ENCODE results near the gene U2AF2. TPM values are rescaled to one million over a fixed set of nuclear protein-coding genes. Genes with fewer than 3 reads are reported as not detected.

The U2AF2 gene
- total and polyA plus RNA-seq, 9 of the 15 experiments (the other 6 are each of a cell fraction or from before 2014, with no cell fraction given), result 3.0 to 331 (median 157) TPM

DNA sequence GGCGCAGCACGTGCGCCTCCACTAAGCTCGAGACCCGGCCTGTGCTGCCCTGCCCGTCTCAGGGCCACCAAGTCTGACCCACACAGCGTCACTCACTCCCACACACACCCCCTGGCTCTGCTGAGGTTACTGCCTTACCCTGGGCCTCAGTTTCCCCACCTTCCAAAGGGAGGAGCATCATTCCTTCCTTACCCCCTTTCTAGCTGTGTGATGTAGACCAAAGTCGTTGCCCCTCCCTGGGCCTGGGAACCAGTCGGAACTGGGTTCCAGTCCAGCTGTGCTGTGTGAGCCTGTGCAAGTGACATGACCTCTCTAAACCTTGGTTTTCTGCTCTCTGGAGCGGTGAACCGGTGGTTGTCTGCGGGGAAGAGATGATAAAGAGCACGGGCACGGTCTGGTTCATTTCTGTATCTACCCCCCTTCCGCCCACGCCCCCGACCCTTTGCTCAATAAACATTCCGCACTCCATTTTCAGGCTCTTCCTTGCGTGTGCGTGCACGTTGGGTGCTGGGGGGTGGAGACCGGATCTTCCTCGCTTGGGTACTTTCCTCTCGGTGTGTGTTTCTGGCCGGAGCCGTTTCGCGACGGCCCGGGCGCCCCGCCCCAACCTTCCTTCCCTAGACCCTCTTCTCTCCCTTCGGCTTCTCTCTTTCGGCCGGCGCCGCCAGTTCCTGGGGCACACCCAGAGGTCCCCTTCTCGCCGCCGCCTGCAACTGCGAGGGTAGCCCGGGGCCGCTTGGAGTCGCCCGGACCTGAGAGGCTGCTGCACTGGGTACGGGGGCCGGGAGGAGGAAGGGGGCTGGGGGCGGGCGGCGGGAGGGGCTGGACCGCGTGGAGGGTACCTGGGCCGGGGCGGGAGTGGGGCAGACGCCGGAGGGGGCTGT, 11.6 kb upstream of the U2AF2 start, which contains the start of gene ZNF581 (continued):
- TF ChIP-seq, protein P1, sequence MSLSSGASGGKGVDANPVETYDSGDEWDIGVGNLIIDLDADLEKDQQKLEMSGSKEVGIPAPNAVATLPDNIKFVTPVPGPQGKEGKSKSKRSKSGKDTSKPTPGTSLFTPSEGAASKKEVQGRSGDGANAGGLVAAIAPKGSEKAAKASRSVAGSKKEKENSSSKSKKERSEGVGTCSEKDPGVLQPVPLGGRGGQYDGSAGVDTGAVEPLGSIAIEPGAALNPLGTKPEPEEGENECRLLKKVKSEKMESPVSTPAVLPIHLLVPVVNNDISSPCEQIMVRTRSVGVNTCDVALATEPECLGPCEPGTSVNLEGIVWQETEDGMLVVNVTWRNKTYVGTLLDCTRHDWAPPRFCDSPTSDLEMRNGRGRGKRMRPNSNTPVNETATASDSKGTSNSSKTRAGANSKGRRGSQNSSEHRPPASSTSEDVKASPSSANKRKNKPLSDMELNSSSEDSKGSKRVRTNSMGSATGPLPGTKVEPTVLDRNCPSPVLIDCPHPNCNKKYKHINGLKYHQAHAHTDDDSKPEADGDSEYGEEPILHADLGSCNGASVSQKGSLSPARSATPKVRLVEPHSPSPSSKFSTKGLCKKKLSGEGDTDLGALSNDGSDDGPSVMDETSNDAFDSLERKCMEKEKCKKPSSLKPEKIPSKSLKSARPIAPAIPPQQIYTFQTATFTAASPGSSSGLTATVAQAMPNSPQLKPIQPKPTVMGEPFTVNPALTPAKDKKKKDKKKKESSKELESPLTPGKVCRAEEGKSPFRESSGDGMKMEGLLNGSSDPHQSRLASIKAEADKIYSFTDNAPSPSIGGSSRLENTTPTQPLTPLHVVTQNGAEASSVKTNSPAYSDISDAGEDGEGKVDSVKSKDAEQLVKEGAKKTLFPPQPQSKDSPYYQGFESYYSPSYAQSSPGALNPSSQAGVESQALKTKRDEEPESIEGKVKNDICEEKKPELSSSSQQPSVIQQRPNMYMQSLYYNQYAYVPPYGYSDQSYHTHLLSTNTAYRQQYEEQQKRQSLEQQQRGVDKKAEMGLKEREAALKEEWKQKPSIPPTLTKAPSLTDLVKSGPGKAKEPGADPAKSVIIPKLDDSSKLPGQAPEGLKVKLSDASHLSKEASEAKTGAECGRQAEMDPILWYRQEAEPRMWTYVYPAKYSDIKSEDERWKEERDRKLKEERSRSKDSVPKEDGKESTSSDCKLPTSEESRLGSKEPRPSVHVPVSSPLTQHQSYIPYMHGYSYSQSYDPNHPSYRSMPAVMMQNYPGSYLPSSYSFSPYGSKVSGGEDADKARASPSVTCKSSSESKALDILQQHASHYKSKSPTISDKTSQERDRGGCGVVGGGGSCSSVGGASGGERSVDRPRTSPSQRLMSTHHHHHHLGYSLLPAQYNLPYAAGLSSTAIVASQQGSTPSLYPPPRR (CRISPR knock-in tag; IDR thresholded peaks at IDR 0.05; ENCODE audit: borderline replicate concordance), result no peak
- peak; percentile 81 for TF ChIP-seq CXXC5 (CRISPR knock-in tag; IDR thresholded peaks at IDR 0.05)
- no peak for TF ChIP-seq IRF2 (CRISPR knock-in tag; IDR thresholded peaks at IDR 0.05)
- no peak for TF ChIP-seq HNRNPL (IDR thresholded peaks at IDR 0.05; ENCODE audit: low read depth, low read length)
- no peak for TF ChIP-seq MEIS2 (IDR thresholded peaks at IDR 0.05; ENCODE audit: partially characterized antibody)
- peak; percentile 60; the same call in 1 of the 2 replicates for TF ChIP-seq PHF8 (IDR thresholded peaks at IDR 0.05; ENCODE audit: borderline replicate concordance, low read length)
- peak; percentile 65; the same call in 1 of the 2 replicates for TF ChIP-seq MBD2 (IDR thresholded peaks at IDR 0.05; ENCODE audit: borderline replicate concordance, low read depth)
- no peak for TF ChIP-seq RAD51 (IDR thresholded peaks at IDR 0.05; ENCODE audit: borderline replicate concordance, low read depth)
- peak; percentile 85 for TF ChIP-seq TOE1 (IDR thresholded peaks at IDR 0.05; ENCODE audit: borderline replicate concordance)
- no peak for TF ChIP-seq TOE1 (CRISPR knock-in tag; IDR thresholded peaks at IDR 0.05; ENCODE audit: borderline replicate concordance, low read depth)
- TF ChIP-seq, protein P2, sequence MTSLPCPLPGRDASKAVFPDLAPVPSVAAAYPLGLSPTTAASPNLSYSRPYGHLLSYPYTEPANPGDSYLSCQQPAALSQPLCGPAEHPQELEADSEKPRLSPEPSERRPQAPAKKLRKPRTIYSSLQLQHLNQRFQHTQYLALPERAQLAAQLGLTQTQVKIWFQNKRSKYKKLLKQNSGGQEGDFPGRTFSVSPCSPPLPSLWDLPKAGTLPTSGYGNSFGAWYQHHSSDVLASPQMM (CRISPR knock-in tag; IDR thresholded peaks at IDR 0.05), result no peak
- TF ChIP-seq MEF2D (tag; conservative IDR thresholded peaks at IDR 0.05; ENCODE audit: low read depth), result 0 out of 2 replicates have a peak, but pooled peaks have one; percentile 35
- TF ChIP-seq TARDBP (IDR thresholded peaks at IDR 0.05), result 0 out of 2 replicates have a peak, but pooled peaks have one; percentile 29
- TF ChIP-seq, protein P3, sequence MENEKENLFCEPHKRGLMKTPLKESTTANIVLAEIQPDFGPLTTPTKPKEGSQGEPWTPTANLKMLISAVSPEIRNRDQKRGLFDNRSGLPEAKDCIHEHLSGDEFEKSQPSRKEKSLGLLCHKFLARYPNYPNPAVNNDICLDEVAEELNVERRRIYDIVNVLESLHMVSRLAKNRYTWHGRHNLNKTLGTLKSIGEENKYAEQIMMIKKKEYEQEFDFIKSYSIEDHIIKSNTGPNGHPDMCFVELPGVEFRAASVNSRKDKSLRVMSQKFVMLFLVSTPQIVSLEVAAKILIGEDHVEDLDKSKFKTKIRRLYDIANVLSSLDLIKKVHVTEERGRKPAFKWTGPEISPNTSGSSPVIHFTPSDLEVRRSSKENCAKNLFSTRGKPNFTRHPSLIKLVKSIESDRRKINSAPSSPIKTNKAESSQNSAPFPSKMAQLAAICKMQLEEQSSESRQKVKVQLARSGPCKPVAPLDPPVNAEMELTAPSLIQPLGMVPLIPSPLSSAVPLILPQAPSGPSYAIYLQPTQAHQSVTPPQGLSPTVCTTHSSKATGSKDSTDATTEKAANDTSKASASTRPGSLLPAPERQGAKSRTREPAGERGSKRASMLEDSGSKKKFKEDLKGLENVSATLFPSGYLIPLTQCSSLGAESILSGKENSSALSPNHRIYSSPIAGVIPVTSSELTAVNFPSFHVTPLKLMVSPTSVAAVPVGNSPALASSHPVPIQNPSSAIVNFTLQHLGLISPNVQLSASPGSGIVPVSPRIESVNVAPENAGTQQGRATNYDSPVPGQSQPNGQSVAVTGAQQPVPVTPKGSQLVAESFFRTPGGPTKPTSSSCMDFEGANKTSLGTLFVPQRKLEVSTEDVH (IDR thresholded peaks at IDR 0.05; ENCODE audit: low read depth, partially characterized antibody), result peak; percentile 65
- no peak for TF ChIP-seq PTTG1 (tag; IDR thresholded peaks at IDR 0.05; ENCODE audit: low read depth)
- TF ChIP-seq SRSF3 (IDR thresholded peaks at IDR 0.05; ENCODE audit: insufficient read depth, low read length), result no peak
- peak; percentile 95 for TF ChIP-seq KLF13 (tag; IDR thresholded peaks at IDR 0.05; ENCODE audit: borderline replicate concordance, low read depth)

Measured in K562 (cell line).